AG10803 (cell line): Measurements from ENCODE around the gene SFT2D3.

Experiments
- DNase-seq: peaks from one replicate; pipeline ENCODE4 v3.0.0; 2010; ENCODE audit warnings: low read depth
- H3K4me3 ChIP-seq: 2 replicates; pipeline ENCODE4 v1.5.1; 2011; ENCODE audit warnings: mild to moderate bottlenecking, low read length, control low read depth
- TF ChIP-seq, protein P1 (sequence below): conservative IDR thresholded peaks from 2 replicates; pipeline ENCODE4 v1.5.1; 2011; ENCODE audit warnings: mild to moderate bottlenecking, low read length, control low read depth, inconsistent platforms

The SFT2D3 gene

DNA sequence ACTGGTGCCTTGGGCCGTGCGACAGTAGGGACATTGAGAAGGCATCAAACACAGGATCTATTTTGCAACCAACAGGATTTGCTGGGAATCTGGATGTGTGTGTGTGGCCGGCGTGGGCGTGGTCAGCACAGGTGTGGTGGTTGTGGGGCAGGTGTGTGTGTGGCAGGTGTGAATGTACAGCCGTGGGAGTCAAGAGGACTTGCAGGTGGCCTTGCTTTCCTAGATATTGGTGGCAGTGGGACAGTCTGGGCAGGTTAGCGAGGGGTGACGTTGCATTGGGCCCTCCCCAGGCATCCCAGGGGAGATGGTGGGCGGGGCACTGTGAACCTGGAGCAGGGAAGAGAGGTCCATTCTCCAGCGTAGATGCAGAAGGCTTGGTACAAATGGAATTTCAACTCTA lies 22.8 kb upstream of the SFT2D3 start:
- DNase-seq: no peak
- H3K4me3 ChIP-seq: no peak overlapping the region
- TF ChIP-seq, protein P1, sequence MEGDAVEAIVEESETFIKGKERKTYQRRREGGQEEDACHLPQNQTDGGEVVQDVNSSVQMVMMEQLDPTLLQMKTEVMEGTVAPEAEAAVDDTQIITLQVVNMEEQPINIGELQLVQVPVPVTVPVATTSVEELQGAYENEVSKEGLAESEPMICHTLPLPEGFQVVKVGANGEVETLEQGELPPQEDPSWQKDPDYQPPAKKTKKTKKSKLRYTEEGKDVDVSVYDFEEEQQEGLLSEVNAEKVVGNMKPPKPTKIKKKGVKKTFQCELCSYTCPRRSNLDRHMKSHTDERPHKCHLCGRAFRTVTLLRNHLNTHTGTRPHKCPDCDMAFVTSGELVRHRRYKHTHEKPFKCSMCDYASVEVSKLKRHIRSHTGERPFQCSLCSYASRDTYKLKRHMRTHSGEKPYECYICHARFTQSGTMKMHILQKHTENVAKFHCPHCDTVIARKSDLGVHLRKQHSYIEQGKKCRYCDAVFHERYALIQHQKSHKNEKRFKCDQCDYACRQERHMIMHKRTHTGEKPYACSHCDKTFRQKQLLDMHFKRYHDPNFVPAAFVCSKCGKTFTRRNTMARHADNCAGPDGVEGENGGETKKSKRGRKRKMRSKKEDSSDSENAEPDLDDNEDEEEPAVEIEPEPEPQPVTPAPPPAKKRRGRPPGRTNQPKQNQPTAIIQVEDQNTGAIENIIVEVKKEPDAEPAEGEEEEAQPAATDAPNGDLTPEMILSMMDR: no peak

DNA sequence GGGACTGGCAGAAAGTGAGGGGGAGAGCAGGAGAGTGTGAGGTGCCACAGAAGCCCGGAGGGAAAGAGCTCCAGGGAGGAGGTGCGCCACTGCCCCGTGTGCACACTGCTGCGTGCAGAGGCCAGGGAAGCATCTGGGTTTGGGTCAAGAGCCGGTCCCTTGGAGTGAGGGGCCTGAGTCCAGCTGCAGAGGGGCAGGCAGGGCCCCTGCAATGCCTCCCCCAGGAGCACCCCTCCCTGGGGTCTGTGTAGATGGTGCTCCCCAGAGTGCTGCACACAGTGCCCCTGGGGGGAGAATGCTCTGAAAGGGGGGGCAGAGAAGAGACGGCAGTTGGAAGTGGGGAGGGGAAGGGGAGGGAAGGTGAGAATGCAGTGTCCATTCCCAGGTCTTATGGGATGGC lies 22.3 kb upstream of the SFT2D3 start:
- no peak overlapping the region for H3K4me3 ChIP-seq
- TF ChIP-seq, protein P1: no peak
- no peak for DNase-seq

DNA sequence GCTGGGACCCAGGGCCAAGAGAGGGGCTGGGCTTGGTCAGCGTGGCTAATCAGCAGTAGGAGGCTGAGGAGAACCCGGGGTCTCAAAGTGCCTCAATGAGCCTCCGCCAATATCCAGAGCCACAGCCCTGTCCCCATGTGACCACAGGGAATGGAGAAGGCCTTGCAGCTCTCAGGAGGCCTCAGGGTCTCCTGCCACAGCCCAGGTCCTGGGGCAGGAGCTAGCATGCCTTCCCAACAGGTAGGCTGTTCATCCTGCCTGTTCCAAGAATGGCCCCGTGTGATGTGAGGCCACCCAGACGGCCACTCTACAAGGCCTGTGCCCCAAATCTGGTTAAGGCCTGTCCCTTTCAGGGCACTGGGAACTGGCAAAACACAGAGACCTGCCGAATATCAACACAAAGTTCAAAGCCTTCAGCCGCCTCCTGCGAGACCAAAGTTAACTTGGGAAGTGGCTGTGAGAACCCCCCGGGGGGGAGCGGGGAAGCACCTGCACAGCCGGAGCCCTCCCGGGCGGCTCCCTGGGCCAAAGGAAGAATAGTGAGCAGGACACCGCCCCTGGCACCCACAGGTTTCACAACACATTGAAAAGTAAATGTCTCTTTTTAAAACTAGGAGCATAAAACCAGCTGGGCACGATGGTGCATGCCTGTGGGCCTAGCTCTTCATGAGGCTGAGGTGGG lies 21.5 kb upstream of the SFT2D3 start:
- no peak for DNase-seq
- TF ChIP-seq, protein P1: no peak
- H3K4me3 ChIP-seq: no peak overlapping the region

DNA sequence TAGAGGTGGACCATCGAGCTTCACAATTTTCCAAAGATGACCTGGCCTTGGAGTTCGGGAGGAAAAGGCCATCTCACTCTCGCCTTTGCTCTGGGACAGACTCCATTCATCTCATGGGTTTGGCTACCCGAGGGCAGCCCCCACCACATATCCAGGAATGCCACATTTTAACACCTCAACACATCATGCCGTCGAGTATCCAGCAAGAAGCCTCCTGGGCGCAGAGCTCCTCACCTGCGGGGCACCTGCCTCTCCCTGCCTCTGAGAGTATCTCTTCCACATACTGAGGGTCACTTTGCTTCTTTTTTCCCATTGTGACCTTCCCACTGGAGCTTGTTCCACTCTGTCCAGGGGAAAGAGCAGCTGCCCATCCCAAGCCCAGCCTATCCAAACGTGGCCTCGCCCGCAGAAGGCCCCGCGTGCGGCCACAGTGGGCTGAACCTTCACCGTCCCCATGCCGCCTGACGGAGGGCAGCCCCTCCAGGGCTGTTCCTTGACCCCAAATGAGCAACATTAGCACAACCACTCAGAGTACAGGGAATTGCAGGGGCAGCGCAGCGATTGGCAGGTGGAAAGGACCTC lies 20.5 kb upstream of the SFT2D3 start:
- DNase-seq: no peak
- no peak overlapping the region for H3K4me3 ChIP-seq
- TF ChIP-seq, protein P1: no peak

DNA sequence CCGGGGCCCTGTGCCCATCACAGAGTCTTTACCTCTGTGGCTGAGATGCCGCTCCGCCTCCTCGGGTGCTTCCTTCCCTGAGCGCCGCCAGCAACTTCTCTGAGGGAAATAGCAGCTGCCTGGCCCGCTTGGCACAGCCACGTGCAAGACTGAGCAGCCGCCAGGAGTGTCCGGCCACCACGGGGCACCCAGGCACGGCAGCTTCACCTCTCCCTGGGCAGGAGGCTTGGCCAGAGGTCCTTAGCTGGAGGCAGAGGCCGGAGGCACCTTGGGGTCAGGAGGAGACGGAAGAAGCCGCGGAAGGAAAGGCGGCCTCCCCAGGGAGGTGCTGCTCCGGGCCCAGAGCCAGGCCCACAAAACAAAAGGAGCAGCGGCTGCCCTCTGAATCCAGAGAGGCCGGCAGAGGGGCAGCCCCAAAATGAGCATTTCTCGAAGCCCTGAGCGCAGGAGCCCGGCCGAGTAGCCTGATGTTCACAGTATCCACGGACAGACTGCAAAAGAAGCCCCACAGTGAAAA lies 20.0 kb upstream of the SFT2D3 start:
- TF ChIP-seq, protein P1: no peak
- no peak overlapping the region for H3K4me3 ChIP-seq
- no peak for DNase-seq

DNA sequence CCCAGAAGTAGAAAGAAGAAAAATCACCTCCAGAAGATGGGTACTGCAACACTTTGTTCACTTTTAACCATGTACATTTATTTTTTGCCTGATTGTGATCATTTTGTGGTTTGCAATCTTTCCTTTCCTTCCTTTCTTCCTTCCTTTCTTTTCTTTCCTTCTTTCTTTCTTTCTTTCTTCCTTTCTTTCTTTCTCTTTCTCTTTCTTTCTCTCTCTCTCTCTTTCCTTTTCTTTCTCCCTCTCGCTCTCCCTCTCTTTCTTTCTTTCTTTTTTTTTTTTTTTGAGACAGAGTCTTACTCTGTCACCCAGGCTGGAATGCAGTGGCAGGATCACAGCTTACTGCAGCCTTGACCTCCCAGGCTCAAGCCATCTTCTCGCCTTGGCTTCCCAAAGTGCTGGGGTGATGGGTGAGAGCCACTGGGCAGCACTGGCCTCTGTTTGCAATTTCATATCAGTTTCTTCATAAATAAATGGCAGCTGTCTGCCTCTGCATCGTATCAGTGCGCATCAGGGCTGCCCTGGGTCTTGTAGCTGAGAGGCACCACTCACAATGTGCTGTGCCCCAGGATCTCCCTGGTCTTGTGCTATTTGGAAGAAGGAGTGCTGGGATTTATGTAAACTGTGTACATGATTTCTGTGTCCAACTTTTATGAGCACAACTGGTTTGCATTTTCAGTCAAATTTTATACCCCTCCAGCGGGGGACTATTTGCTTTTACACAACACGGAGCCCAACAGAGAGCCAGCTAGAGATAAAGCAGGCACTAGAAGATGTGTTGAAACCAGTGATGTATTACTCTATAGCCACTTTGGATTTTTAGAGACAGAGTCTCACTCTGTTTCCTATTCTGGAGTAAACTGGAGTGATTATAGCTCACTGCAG lies 19.1 kb upstream of the SFT2D3 start:
- DNase-seq: no peak
- TF ChIP-seq, protein P1: no peak
- no peak overlapping the region for H3K4me3 ChIP-seq
